Right ventricle myocardium inferior (tissue), 1 donor: Measurements from ENCODE around the gene ATP1B4. TPM values are rescaled to one million over a fixed set of nuclear protein-coding genes. Genes with fewer than 3 reads are reported as not detected.
A peak's percentile ranks its signal among the peaks of the same experiment; 100 is the strongest.
"Not testable (repeated sequence)": the region's sequence is repeated elsewhere in the genome, so short reads cannot be mapped to it uniquely, and the experiment has no call there.

Experiments used
- ATAC-seq: fragments of 200-7000 bp; cut with Tn5 transposase; one replicate; pipeline ENCODE4 v1.9.1; 2020; ENCODE audit warnings: mild to moderate bottlenecking, moderate library complexity
- DNase-seq: peaks from one replicate; pipeline ENCODE4 v3.0.0; 2021; ENCODE audit errors: missing footprints
- intact Hi-C: fragments of 100-400 bp; cut with DNase I; formaldehyde crosslinking; loops from one replicate; pipeline ENCODE4 v1.11.0; 2022
- long read RNA-seq: library from polyadenylated mRNA; unstranded; transcript quantifications from one replicate; pipeline ENCODE4 v2.0.0, GENCODE V29; 2021
- total RNA-seq: library from RNA; stranded (reverse); fragmentation: NEBNext Ultra II Directional; extraction: Animal tissue kit (Norgen Biotek cat#: 25700); gene quantifications from one replicate; pipeline ENCODE4 v1.2.1, GENCODE V29; 2021
- donor health status: DM: no; HTN: yes; CAD: no; lungs with severe emphysema.

Gene ATP1B4
- total RNA-seq: not detected
- long read RNA-seq: 0 reads

DNA sequence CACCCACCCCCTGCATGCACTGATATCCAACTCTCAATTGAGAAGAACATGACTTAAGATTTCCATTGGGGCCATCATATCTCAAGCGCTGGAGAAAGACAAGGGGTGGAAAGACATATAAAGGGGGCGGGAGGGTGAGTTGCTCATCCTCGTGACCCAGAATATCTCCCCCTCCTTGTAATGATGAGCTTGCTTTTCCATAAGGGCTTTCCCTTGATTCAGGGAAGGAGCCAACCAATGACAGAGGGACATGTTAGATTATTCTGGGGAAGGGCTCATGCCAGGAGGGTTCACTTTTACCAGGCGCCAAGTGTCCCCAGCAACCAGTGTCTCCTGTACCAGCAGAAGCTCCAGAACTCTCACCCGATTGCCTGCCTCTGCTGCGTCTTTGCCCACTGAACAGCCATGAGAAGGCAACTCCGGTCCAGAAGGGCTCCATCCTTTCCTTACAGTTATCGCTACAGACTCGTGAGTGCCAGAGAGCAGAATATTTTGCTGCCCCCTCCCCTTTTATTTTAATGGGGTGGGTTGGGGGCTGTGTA is at the start of gene ATP1B4:
ATP1B4 (plus strand) TSS at position 326 of the 542 bp plus-strand sequence; CDS start at position 406, 80 bp downstream.
- intact Hi-C loops: loop anchor here (10.0 kb wide), 1 partner anchor 103 kb away; the partner anchor contains the start of gene LAMP2
- ATAC-seq (no peak), DNase-seq (no peak)

DNA sequence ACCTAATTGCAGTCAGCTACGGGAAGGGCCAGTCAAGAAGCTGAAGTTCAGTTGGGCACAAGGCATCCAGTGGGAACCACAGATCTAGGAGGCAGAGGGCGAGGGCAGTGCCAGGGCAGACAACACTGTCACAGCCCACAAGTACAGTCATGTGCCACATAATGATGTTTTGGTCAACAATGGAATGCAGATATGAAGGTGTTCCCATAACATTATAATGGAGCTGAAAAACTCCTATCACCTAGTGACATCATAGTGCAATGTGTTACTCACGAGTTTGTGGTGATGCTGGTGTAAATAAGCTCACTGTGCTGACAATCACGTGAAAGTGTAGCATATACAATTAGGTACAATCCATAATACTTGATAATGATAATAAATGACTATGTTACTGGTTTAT is 46.1 kb upstream of the ATP1B4 start:
- DNase-seq: no peak
- intact Hi-C loops: loop anchor here (10.0 kb wide), 1 partner anchor 139 kb away; no protein-coding TSS in a partner anchor

DNA sequence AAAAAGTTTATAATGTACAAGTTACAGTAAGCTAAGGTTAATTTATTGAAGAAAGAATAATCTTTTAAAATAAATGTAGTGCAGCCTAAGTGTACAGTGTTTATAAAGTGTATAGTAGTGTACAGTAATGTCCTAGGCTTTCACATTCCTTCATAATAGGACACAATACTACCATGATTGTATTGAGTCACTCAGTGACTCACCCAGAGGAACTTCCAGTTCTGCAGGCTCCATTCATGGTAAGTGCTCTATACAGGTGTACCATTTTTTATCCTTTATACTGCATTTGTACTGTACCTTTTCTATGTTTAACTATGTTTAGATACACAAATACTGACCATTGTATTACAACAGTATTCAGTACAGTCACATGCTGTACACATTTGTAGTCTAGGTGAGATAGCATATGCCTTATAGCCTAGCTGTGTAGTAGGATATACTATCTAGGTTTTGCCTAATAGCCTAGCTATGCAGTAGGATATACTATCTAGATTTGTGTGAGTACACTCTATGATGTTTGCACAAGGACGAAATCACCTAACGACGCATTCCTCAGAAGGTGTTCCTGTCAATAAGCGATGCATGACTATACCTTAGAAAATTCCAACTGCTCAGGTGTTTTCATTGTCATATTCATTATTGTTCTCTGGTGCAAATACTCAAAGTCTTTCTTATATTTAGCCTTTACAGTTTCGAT is 45.2 kb upstream of the ATP1B4 start:
- intact Hi-C loops: loop anchor here (10.0 kb wide), 1 partner anchor 138 kb away; no protein-coding TSS in a partner anchor
- ATAC-seq: no peak
- no peak for DNase-seq

More for the DNA sequence above, 46.1 kb upstream of the ATP1B4 start:
- ATAC-seq: no peak

DNA sequence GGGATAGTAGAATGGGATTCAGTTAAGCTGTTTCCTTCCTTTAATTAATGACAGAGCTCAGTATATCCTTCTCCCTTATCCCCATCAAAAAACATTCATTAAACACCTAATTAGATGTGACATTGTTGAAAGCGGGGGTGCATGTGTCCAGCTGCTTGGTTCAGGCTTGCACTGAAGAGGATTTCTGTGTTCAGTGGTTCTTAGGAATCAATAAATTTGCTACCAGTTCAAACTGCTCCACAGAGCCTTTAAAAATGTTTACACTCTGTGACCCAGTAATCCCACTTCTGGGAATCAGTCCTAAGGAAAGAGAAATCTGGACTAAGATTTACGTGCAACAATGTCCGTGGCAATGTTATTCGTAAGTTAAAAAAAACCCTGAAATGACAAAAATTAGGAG is 43.5 kb upstream of the ATP1B4 start:
- DNase-seq (no peak), ATAC-seq (no peak)
- intact Hi-C loops: loop anchor here (10.0 kb wide), 1 partner anchor 136 kb away; no protein-coding TSS in a partner anchor

DNA sequence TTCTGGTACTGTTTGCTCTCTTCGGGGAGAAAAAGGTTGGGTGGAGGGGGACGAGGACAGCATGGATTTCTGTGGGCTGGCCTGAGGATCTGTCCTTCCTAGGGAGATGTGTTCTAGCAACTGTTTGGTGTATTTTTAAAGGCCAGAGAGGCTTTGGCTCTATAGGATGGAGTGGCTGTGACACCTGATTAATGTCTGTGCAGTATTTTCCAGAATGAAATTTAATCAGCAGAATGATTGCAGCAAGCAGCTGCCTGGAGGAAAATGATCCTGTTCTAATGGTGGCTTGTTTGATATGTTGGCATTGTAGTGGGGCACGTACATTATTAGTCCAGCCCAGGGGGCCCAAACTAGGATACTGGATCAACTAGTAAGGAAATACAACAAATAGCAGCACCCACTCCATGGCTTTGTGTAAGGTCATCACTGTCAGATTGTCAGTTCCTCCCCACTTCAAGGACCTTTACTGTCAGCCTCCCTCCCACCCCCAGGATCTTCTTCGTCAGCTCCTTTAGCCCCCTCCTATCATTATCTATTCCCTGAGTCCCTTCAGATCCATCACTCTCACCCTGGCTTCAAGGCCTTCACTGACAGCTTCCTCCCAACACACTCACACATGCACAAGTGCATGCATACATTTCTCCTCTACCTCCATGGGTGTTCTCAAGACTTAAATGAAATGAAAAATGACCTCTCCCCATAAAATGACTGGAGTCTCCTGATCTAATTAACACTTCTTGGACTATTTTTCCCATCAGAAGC is 40.2 kb upstream of the ATP1B4 start:
- ATAC-seq: no peak
- no peak for DNase-seq
- intact Hi-C loops: no loop called here

- intact Hi-C loops: no loop called here
- DNase-seq (no peak), ATAC-seq (no peak)
These were observed 30.8 kb upstream of the ATP1B4 start for GRCh38 chrX:120331116-120331515.

- ATAC-seq: no peak
- intact Hi-C loops: no loop called here
- no peak for DNase-seq
These were observed 29.5 kb upstream of the ATP1B4 start for GRCh38 chrX:120332394-120332793.

DNA sequence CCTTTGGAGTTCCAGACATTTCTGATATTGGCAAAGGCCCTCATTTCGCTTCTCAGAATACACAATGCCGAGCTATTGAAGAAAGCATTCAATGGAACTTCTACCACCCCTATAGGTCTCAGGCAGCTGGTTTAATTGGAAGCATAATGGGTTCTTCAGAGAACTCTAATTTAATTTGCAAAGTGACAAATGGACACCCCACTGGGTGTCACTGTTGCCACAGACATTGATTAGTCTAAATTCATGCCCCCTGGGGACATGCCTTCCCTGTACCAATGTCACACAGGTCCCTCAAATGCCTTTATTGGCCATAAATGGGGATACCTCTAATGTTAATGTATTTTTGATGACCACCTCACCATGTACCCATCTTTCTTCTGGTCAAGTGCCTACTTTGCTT is 27.7 kb upstream of the ATP1B4 start:
- intact Hi-C loops: no loop called here
- no peak for DNase-seq
- no peak for ATAC-seq

- ATAC-seq (no peak), DNase-seq (no peak)
- intact Hi-C loops: no loop called here
These were observed 27.3 kb upstream of the ATP1B4 start for GRCh38 chrX:120334603-120335002.

- ATAC-seq (no peak), DNase-seq (no peak)
- intact Hi-C loops: no loop called here
These were observed 26.6 kb upstream of the ATP1B4 start for GRCh38 chrX:120335289-120335688.

DNA sequence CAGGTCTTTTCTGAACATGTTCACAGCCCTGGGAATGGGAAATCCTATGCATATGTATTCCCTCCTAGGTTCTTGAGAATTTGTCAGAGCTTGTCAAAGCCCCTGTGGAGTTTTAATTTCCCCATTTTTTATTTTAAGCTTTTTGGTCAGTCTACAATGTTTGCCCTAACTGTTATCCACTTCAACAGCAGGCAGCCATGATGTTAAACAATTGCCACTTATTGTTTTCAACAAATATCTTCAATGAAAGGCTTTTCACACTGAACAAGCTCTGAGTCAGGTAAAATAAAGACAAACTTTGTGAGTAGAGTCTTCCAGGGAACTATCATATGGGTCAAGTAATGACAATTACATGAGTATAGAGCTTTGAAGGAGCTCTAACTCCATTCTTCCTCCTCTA is 25.0 kb upstream of the ATP1B4 start:
- ATAC-seq (no peak), DNase-seq (no peak)
- intact Hi-C loops: no loop called here

DNA sequence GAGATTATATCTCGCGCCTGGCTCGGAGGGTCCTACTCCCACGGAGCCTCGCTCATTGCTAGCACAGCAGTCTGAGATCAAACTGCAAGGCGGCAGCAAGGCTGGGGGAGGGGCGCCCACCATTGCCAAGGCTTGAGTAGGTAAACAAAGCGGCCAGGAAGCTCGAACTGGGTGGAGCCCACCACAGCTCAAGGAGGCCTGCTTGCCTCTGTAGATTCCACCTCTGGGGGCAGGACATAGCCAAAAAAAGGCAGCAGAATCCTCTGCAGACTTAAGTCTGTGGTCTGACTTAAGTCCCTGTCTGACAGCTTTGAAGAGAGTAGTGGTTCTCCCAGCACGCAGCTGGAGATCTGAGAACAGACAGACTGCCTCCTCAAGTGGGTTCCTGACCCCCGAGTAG is 17.3 kb upstream of the ATP1B4 start:
- intact Hi-C loops, ATAC-seq, DNase-seq: not testable (repeated sequence)

GRCh38 chrX:120350450-120351138 is 11.3 kb upstream of the ATP1B4 start:
- DNase-seq (no peak), ATAC-seq (no peak)
- intact Hi-C loops: no loop called here

GRCh38 chrX:120356084-120356483 is 5.8 kb upstream of the ATP1B4 start:
- intact Hi-C loops: no loop called here
- DNase-seq: no peak
- no peak for ATAC-seq

DNA sequence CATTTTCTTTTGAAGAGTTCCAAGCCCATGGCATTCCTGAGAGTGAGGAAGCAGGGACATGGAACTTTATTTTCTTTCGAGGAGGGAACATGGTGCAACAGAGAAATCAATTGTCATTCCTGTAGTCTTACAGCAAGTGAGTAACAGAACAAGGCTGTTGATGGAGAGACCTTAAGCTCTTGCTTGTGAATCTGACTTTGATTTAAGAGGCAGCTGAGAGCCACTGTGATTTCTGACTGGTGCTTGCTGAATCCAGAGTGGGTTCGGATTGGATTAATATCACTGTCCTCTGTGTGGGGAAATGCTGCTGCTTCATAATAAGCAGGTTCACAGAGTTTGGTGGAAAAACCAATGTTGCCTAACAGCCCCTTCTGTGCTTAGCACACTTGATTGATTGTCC is 4.7 kb upstream of the ATP1B4 start:
- DNase-seq: no peak
- intact Hi-C loops: no loop called here
- no peak for ATAC-seq

DNA sequence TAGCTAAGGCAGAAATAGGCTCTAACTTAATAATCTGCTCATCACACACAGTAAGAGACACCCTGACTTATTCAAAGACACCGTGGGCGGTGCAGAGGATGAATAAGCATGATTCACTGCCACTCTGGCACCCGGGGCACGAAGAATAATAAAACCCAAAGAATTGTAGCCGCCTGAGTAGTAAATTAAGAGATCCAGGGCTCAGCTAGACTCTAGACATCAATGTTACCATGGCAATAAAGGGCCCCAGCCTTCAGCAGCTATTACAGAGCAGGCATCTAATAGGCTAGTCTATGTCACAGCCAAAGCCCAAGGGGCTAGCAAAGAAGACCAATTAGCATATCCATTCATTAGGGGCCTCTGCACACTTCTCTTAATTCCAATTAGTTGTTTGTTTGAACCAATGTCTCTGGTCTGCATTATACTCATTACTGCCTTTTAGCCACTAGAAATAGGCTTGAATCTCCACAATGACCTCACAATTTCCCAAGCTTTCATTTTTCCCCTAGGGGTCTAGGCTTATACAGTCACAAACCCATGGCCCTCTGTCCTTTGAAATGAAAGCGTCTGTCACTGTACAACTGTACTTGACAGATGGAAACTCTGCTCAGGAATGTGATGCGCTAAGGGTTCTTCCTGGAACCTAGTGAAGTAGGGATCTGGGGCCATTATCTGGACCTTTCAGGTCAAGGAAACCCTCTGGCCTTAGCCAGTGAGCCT is 3.0 kb upstream of the ATP1B4 start:
- intact Hi-C loops: no loop called here
- DNase-seq: no peak
- no peak for ATAC-seq

DNA sequence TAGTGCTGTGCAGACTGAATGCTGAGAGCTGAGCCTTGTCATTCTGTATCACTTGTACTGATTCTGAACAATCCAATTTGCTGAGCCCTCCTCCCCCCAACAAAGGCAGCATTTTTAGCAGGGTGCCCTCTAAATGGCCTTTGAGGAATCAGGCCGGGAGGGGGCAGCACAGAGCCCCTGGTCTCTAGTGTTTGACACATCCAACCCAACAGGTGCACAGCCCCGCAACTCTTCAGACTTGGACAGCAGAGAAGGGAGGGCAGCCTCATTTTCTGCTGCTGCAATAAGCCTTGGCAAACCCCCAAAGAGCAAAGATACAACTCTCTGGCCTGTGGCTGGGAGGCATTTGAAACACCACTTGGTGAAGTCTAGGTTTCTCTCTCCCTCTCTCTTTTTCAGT is 3.4 kb downstream of the ATP1B4 start:
- DNase-seq (peak; percentile 61), ATAC-seq (peak; percentile 26)
- intact Hi-C loops: loop anchor here (10.0 kb wide), 1 partner anchor 99 kb away; the partner anchor contains the start of gene LAMP2

- intact Hi-C loops: loop anchor here (10.0 kb wide), 1 partner anchor 99 kb away; the partner anchor contains the start of gene LAMP2
- ATAC-seq (no peak), DNase-seq (no peak)
These were observed 4.1 kb downstream of the ATP1B4 start for GRCh38 chrX:120365968-120366367.
